DOHH2 (cell line): Measurements from ENCODE around the gene ME3.

Source experiments
- H3F3A ChIP-seq: fragments of 200-600 bp; sonication (generic), shearing (Covaris generic); 2 replicates; pipeline ENCODE4 v1.6.0; 2016; ENCODE audit warnings: antibody characterized with exemption, mild to moderate bottlenecking; ENCODE audit not compliant: control insufficient read depth, insufficient read depth
- H3K27ac ChIP-seq: fragments of 200-600 bp; sonication (generic); 2 replicates; pipeline ENCODE4 v1.5.1; 2014; ENCODE audit warnings: low read depth, mild to moderate bottlenecking, low read length, moderate library complexity
- H3K27me3 ChIP-seq: fragments of 200-600 bp; sonication (generic); 2 replicates; pipeline ENCODE4 v1.6.1; 2014; ENCODE audit warnings: mild to moderate bottlenecking, low read length, mixed read lengths; ENCODE audit not compliant: control insufficient read depth
- H3K36me3 ChIP-seq: fragments of 200-600 bp; sonication (generic); 2 replicates; pipeline ENCODE4 v1.6.1; 2014; ENCODE audit warnings: mild to moderate bottlenecking, low read length, moderate library complexity, mixed read lengths; ENCODE audit not compliant: control insufficient read depth
- H3K4me1 ChIP-seq: fragments of 200-600 bp; sonication (generic); 2 replicates; pipeline ENCODE4 v1.6.1; 2014; ENCODE audit warnings: mild to moderate bottlenecking, low read length, mixed read lengths; ENCODE audit not compliant: control insufficient read depth
- H3K4me2 ChIP-seq: fragments of 200-600 bp; sonication (generic); 2 replicates; pipeline ENCODE4 v1.6.0; 2014; ENCODE audit warnings: mild to moderate bottlenecking, low read length, moderate library complexity
- H3K4me3 ChIP-seq: fragments of 200-600 bp; sonication (generic); 2 replicates; pipeline ENCODE4 v1.5.1; 2014; ENCODE audit warnings: mild to moderate bottlenecking, low read length, mixed read lengths
- H3K79me2 ChIP-seq: fragments of 200-600 bp; sonication (generic); 2 replicates; pipeline ENCODE4 v1.6.1; 2014; ENCODE audit warnings: mild to moderate bottlenecking, low read length, mixed read lengths; ENCODE audit not compliant: control insufficient read depth
- H3K9me2 ChIP-seq: fragments of 200-600 bp; sonication (generic); replicated peaks from 2 replicates; pipeline ENCODE4 v1.6.1; 2014; ENCODE audit warnings: mild to moderate bottlenecking, low read length, mixed read lengths; ENCODE audit not compliant: control insufficient read depth
- H3K9me3 ChIP-seq: fragments of 200-600 bp; sonication (generic); 2 replicates; pipeline ENCODE4 v1.6.1; 2014; ENCODE audit warnings: antibody characterized with exemption, low read length, mixed read lengths; ENCODE audit not compliant: control insufficient read depth, insufficient read depth
- H4K20me1 ChIP-seq: fragments of 200-600 bp; sonication (generic); 2 replicates; pipeline ENCODE4 v1.6.0; 2014; ENCODE audit warnings: low read depth, mild to moderate bottlenecking, antibody characterized with exemption, low read length, moderate library complexity; ENCODE audit not compliant: control insufficient read depth, insufficient read depth
- EZH2phosphoT487 ChIP-seq: fragments of 200-600 bp; sonication (generic); IDR thresholded peaks from 2 replicates; pipeline ENCODE4 v1.6.1; 2017; ENCODE audit warnings: borderline replicate concordance, mild to moderate bottlenecking, antibody characterized with exemption, low read length, moderate library complexity, mixed read lengths
- TF ChIP-seq, protein P1 (sequence below): fragments of 200-600 bp; sonication (generic); IDR thresholded peaks from one replicate; pipeline ENCODE4 v1.5.1; 2014; ENCODE audit warnings: antibody characterized with exemption, mild to moderate bottlenecking, low read depth, low read length; ENCODE audit not compliant: poor library complexity, severe bottlenecking

Gene ME3

DNA sequence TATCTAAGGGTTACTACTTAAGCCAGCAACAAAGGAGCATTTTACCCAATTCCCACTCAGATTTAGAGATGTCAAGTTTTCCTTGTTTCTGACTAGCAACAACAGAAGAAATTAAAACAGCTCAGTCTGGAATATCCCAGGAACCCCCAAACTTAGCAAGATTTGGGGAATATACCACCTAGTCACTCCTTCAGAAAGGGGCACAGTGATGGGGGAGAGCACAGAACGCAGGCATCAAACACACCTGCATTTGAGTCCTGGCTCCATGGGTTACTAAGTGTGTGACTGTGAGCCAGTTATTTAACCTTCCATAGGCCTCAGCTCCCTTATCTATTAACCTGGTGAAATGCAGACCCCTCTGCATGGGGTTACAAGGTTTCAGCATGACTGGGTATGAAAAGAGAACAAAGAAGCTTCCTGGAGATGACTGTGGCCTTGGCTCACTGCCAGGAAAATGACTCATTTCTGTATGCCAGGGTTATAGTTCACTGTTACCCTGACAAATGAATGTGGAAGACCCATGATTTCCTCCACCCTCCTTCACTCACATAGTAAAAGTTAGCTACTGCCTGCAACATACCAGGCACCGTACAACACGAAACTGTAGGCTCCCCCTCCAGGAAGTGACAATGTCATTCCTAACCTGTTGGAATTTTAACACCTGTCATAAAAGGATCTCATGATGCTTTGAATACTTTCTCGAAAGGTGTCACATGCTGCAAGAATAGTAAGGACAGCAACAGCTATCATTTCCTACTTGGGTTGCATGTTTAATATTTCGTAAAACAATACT lies 79.6 kb downstream of the ME3 start:
- no peaks in the 10 kb centered on the region for H3F3A ChIP-seq
- H3K27me3 ChIP-seq, result no peaks in the 10 kb centered on the region
- H3K27ac ChIP-seq, result no peak overlapping the region
- H3K4me3 ChIP-seq, result no peak overlapping the region
- H3K36me3 ChIP-seq, result no peaks in the 10 kb centered on the region
- no peaks in the 10 kb centered on the region for H3K9me3 ChIP-seq
- H3K9me2 ChIP-seq, result no peaks in the 10 kb centered on the region
- H4K20me1 ChIP-seq, result no peaks in the 10 kb centered on the region
- no peaks in the 10 kb centered on the region for H3K79me2 ChIP-seq
- TF ChIP-seq, protein P1, sequence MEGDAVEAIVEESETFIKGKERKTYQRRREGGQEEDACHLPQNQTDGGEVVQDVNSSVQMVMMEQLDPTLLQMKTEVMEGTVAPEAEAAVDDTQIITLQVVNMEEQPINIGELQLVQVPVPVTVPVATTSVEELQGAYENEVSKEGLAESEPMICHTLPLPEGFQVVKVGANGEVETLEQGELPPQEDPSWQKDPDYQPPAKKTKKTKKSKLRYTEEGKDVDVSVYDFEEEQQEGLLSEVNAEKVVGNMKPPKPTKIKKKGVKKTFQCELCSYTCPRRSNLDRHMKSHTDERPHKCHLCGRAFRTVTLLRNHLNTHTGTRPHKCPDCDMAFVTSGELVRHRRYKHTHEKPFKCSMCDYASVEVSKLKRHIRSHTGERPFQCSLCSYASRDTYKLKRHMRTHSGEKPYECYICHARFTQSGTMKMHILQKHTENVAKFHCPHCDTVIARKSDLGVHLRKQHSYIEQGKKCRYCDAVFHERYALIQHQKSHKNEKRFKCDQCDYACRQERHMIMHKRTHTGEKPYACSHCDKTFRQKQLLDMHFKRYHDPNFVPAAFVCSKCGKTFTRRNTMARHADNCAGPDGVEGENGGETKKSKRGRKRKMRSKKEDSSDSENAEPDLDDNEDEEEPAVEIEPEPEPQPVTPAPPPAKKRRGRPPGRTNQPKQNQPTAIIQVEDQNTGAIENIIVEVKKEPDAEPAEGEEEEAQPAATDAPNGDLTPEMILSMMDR, result no peak
- no peak for TF ChIP-seq EZH2phosphoT487
- H3K4me2 ChIP-seq, result no peak overlapping the region
- H3K4me1 ChIP-seq, result no peaks in the 10 kb centered on the region

DNA sequence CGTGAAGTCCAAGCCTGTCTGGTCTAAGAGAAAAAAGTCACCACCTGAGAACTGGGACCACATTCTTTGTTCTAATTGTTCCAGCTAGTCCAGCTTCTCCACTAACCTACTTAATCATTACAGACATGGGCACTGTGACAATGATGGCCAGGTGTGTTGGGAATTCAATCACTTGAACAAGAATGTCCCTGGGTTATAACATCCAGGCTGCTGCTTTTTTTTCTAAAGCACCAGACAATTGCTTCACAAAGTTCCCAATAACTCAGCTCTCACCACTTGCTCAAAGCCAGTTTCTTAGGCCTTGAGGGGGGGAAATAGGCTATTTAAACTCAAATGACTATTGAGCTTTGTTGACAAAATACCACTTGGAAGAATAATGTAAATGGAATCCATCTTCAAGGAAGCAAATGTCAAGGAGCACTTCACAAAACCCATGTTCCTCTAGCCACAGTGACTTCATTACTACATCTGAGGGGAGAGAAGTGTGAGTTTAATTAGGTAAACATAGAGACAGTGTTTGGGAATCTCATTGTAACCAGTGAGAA lies 80.3 kb downstream of the ME3 start:
- Histone ChIP-seq H3K4me2 (no peak overlapping the region), H3K9me2 (no peaks in the 10 kb centered on the region), H3K4me1 (no peaks in the 10 kb centered on the region), H3K27ac (no peak overlapping the region), H4K20me1 (no peaks in the 10 kb centered on the region), H3K9me3 (no peaks in the 10 kb centered on the region), H3K36me3 (no peaks in the 10 kb centered on the region), H3K4me3 (no peak overlapping the region), H3F3A (no peaks in the 10 kb centered on the region), H3K79me2 (no peaks in the 10 kb centered on the region), H3K27me3 (no peaks in the 10 kb centered on the region)
- TF ChIP-seq, protein P1, result no peak
- no peak for TF ChIP-seq EZH2phosphoT487

DNA sequence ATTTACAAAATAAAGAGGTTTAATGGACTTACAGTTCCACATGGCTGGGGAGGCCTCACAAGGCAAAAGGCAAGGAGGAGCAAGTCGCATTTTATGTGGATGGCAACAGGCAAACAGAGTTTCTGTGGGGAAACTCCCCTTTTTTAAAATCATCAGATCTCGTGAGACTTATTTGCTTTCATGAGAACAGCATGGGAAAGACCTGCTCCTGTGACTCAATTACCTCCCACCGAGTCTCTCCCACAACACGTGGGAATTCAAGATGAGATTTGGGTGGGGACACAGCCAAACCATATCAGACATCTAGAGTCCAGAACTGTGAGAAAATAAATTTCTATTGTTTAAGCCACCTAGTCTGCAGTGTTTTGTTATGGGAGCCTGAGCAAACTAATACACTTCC lies 80.8 kb downstream of the ME3 start:
- no peaks in the 10 kb centered on the region for H4K20me1 ChIP-seq
- no peaks in the 10 kb centered on the region for H3K36me3 ChIP-seq
- no peak overlapping the region for H3K27ac ChIP-seq
- H3K27me3 ChIP-seq, result no peaks in the 10 kb centered on the region
- H3F3A ChIP-seq, result no peaks in the 10 kb centered on the region
- no peaks in the 10 kb centered on the region for H3K79me2 ChIP-seq
- no peak overlapping the region for H3K4me3 ChIP-seq
- TF ChIP-seq, protein P1, result no peak
- TF ChIP-seq EZH2phosphoT487, result no peak
- H3K4me2 ChIP-seq, result no peak overlapping the region
- H3K4me1 ChIP-seq, result no peaks in the 10 kb centered on the region
- H3K9me3 ChIP-seq, result no peaks in the 10 kb centered on the region
- H3K9me2 ChIP-seq, result no peaks in the 10 kb centered on the region
